Osteocyte (in vitro differentiated cells): ENCODE data around the gene MDP1. TPM values are rescaled to one million over a fixed set of nuclear protein-coding genes. Genes with fewer than 3 reads are reported as not detected.
A peak's percentile ranks its signal among the peaks of the same experiment; 100 is the strongest.

ENCODE experiments used
- DNase-seq: peaks from one replicate; pipeline ENCODE4 v3.0.0; 2021; ENCODE audit warnings: mixed read lengths; ENCODE audit not compliant: unreplicated experiment; ENCODE audit errors: extremely low spot score
- H3K27ac Mint-ChIP-seq: one replicate; pipeline ENCODE4 v1.8.0; 2021; ENCODE audit warnings: mild to moderate bottlenecking, mixed read lengths; ENCODE audit not compliant: unreplicated experiment
- H3K27me3 Mint-ChIP-seq: one replicate; pipeline ENCODE4 v1.8.0; 2021; ENCODE audit warnings: mixed read lengths; ENCODE audit not compliant: unreplicated experiment
- H3K36me3 Mint-ChIP-seq: one replicate; pipeline ENCODE4 v1.8.0; 2021; ENCODE audit warnings: mixed read lengths; ENCODE audit not compliant: unreplicated experiment
- H3K4me1 Mint-ChIP-seq: one replicate; pipeline ENCODE4 v1.8.0; 2021; ENCODE audit warnings: mixed read lengths; ENCODE audit not compliant: unreplicated experiment
- H3K4me3 Mint-ChIP-seq: one replicate; pipeline ENCODE4 v1.8.0; 2021; ENCODE audit warnings: mild to moderate bottlenecking, moderate library complexity, mixed read lengths; ENCODE audit not compliant: unreplicated experiment
- H3K9me3 Mint-ChIP-seq: one replicate; pipeline ENCODE4 v1.8.0; 2021; ENCODE audit warnings: mixed read lengths; ENCODE audit not compliant: unreplicated experiment
- total RNA-seq: library from RNA; stranded (reverse); gene quantifications from 2 replicates; pipeline ENCODE4 v1.2.1, GENCODE V29; 2021
- TF ChIP-seq, protein P1 (sequence below): fragments of 200-600 bp; sonication (generic); IDR thresholded peaks from 2 replicates; pipeline ENCODE4 v1.5.0; 2021; ENCODE audit warnings: antibody characterized with exemption, mild to moderate bottlenecking, moderate library complexity

MDP1 gene
- total RNA-seq, 1 donor from 2014 or later, result 25.4 TPM

GRCh38 chr14:24241829-24242443 is 26.1 kb upstream of the MDP1 start:
- TF ChIP-seq, protein P1, sequence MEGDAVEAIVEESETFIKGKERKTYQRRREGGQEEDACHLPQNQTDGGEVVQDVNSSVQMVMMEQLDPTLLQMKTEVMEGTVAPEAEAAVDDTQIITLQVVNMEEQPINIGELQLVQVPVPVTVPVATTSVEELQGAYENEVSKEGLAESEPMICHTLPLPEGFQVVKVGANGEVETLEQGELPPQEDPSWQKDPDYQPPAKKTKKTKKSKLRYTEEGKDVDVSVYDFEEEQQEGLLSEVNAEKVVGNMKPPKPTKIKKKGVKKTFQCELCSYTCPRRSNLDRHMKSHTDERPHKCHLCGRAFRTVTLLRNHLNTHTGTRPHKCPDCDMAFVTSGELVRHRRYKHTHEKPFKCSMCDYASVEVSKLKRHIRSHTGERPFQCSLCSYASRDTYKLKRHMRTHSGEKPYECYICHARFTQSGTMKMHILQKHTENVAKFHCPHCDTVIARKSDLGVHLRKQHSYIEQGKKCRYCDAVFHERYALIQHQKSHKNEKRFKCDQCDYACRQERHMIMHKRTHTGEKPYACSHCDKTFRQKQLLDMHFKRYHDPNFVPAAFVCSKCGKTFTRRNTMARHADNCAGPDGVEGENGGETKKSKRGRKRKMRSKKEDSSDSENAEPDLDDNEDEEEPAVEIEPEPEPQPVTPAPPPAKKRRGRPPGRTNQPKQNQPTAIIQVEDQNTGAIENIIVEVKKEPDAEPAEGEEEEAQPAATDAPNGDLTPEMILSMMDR, result peak; percentile 63
- no peaks in the 10 kb centered on the region for H3K9me3 Mint-ChIP-seq
- H3K36me3 Mint-ChIP-seq, result peaks cover 30% of the 10 kb centered on the region
- peaks cover 44% of the 10 kb centered on the region for H3K4me1 Mint-ChIP-seq
- H3K27ac Mint-ChIP-seq, result peak overlapping the region; percentile 100
- no peaks in the 10 kb centered on the region for H3K27me3 Mint-ChIP-seq
- peak overlapping the region; percentile 88 for H3K4me3 Mint-ChIP-seq
- DNase-seq, result peak; percentile 97

- H3K4me3 Mint-ChIP-seq, result peak overlapping the region; percentile 88
- peak overlapping the region; percentile 34 for H3K27ac Mint-ChIP-seq
- H3K4me1 Mint-ChIP-seq, result peaks cover 45% of the 10 kb centered on the region
- peaks cover 43% of the 10 kb centered on the region for H3K36me3 Mint-ChIP-seq
- no peak for DNase-seq
- no peaks in the 10 kb centered on the region for H3K27me3 Mint-ChIP-seq
- no peaks in the 10 kb centered on the region for H3K9me3 Mint-ChIP-seq
- TF ChIP-seq, protein P1, result no peak
These were observed 24.4 kb upstream of the MDP1 start for GRCh38 chr14:24240110-24240918.

DNA sequence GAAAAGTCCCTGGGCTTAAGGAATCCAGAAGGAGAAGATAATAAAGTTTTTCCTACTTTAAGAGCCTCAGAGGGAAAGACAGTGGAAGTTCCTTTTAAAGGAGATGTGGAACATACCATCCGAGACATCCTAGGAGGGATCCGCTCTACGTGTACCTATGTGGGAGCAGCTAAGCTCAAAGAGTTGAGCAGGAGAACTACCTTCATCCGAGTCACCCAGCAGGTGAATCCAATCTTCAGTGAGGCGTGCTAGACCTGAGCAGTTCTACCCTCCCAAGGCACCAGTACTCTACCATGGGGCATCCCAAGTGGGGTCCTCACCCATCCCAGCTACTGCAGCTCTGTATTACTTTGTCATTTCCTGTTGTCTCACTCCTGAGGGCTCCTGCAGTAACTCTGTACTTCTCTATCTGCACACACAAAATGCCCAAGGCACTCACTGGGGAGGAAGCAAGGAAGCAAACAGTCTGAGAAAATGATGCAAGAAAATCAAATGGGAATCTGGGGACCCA is 22.7 kb upstream of the MDP1 start:
- Mint-ChIP-seq H3K36me3 (peaks cover 43% of the 10 kb centered on the region), H3K27me3 (no peaks in the 10 kb centered on the region), H3K4me3 (no peak overlapping the region), H3K27ac (no peak overlapping the region), H3K9me3 (no peaks in the 10 kb centered on the region), H3K4me1 (peaks cover 51% of the 10 kb centered on the region)
- DNase-seq, result no peak
- TF ChIP-seq, protein P1, result no peak

DNA sequence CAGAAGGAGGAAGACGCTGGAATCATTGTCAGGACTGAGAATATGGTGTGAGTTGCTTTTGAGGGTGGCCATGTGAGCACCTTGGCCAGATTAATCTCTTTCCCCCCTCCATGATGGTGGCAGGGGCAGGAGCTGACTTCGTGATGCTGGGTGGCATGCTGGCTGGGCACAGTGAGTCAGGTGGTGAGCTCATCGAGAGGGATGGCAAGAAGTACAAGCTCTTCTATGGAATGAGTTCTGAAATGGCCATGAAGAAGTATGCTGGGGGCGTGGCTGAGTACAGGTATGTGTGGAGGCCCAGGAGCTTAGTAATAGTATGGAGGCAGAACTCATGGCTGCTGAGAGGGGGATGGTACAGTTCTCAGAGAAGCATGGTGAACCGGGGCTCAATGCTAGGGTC is 22.3 kb upstream of the MDP1 start:
- H3K27ac Mint-ChIP-seq, result no peak overlapping the region
- H3K4me3 Mint-ChIP-seq, result no peak overlapping the region
- TF ChIP-seq, protein P1, result no peak
- H3K4me1 Mint-ChIP-seq, result peaks cover 51% of the 10 kb centered on the region
- H3K9me3 Mint-ChIP-seq, result no peaks in the 10 kb centered on the region
- peaks cover 43% of the 10 kb centered on the region for H3K36me3 Mint-ChIP-seq
- DNase-seq, result no peak
- no peaks in the 10 kb centered on the region for H3K27me3 Mint-ChIP-seq

- no peak for DNase-seq
- Mint-ChIP-seq H3K9me3 (no peaks in the 10 kb centered on the region), H3K27me3 (no peaks in the 10 kb centered on the region), H3K4me1 (peaks cover 49% of the 10 kb centered on the region), H3K36me3 (peaks cover 43% of the 10 kb centered on the region), H3K27ac (peak overlapping the region; percentile 6), H3K4me3 (no peak overlapping the region)
- TF ChIP-seq, protein P1, result no peak
These were observed 21.6 kb upstream of the MDP1 start for GRCh38 chr14:24237463-24237955.
